ENCODE measurements around the gene SPESP1.

The SPESP1 gene

DNA sequence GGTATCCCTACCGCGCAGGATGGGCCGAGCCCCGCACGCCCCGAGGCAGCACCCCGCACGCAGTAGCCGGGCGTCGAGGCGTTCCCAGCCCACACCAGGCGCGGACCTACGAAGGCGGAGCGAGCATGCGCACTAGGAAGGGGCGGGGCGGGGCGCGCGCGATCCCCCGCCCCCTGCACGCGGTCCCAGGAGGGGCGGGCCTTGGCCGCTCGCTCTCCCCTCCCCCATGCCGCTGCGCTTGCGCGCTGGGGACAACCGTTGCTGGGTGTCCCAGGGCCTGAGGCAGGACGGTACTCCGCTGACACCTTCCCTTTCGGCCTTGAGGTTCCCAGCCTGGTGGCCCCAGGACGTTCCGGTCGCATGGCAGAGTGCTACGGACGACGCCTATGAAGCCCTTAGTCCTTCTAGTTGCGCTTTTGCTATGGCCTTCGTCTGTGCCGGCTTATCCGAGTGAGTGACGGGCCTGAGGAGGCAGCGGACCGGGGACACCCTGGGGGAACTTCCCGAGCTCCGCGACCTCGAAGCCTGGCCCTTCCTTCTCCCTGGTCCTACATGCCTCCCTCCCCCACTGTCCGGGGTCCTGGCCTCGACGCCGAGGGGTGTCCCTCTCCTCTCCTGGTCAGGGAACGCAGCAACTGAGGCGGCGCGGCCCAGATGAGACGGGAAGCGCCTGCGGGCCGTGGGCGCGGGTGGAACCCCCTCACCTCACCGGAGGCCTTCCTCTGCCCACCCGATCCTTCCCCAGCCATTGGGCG lies at the start of gene SPESP1:
SPESP1 (plus strand) TSS at position 258 of the 755 bp plus-strand sequence; CDS start at position 387, 129 bp downstream.
- DNase-seq (ENCODE audit: extremely low read depth, low read depth) = peak; percentile 0
- TF ChIP-seq, protein P1, sequence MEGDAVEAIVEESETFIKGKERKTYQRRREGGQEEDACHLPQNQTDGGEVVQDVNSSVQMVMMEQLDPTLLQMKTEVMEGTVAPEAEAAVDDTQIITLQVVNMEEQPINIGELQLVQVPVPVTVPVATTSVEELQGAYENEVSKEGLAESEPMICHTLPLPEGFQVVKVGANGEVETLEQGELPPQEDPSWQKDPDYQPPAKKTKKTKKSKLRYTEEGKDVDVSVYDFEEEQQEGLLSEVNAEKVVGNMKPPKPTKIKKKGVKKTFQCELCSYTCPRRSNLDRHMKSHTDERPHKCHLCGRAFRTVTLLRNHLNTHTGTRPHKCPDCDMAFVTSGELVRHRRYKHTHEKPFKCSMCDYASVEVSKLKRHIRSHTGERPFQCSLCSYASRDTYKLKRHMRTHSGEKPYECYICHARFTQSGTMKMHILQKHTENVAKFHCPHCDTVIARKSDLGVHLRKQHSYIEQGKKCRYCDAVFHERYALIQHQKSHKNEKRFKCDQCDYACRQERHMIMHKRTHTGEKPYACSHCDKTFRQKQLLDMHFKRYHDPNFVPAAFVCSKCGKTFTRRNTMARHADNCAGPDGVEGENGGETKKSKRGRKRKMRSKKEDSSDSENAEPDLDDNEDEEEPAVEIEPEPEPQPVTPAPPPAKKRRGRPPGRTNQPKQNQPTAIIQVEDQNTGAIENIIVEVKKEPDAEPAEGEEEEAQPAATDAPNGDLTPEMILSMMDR (IDR thresholded peaks at IDR 0.05; ENCODE audit: low read depth, low read length) = no peak

DNA sequence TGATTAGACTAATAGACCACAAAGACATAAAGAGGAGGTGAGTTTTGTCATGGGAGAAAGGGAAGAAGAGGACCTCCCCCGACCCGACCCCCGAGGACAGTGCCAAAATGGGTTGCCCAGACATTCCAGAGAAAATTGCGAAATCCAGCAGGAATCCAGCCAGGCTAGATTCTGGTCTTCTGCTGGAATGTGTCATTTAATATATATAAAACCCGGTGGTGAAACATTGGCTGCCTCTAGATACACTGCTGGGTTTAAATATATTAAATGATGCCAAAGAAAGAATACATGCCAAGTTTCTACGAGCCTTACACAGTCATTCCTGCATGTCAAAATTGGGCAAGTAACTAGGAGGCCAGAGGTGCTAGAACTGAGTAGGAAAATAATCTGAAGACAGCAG lies 45.3 kb upstream of the SPESP1 start:
- DNase-seq (ENCODE audit: extremely low read depth, low read depth) = peak; percentile 14
- TF ChIP-seq, protein P1 (IDR thresholded peaks at IDR 0.05; ENCODE audit: low read depth, low read length) = no peak

DNA sequence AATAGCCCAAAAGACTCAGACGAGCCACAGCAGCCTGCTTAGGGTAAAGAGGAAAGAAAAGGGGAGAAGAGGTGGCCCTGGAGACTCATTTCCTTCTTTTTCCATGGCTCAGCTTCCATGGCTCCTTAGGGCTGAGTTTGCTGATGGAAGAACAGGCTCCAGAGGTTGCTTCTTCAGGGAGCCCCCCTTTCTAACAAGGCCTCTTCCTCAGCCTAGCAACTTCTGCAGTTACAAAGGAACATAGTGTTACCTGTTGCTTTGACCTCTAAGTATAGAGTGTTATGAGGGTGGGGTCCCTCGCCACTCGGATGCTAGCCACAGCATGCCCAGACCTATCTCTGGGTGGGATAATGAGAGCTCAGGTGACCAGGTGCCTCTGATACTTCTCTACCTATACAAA lies 43.2 kb upstream of the SPESP1 start:
- DNase-seq (ENCODE audit: extremely low read depth, low read depth) = no peak
- TF ChIP-seq, protein P1 (IDR thresholded peaks at IDR 0.05; ENCODE audit: low read depth, low read length) = no peak

DNA sequence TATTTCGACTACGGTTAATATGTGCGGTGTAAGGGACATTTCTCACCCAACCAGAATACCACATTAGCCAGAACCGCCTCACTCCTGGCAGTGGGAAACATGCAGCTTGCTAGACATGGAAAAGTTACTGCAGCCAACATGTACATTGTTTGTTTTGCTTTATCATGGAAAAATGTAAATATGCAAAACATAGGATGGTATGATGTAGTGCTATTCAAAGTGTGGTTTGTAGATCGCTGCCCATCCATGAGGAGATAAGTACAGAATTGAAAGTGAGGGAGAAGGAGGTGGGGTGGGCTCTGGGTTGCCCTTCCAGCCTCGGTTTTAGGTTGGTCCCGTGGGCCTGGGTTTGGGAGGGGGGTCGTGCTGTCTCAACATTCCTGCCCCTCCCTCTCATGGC lies 42.5 kb upstream of the SPESP1 start:
- DNase-seq (ENCODE audit: extremely low read depth, low read depth) = no peak
- TF ChIP-seq, protein P1 (IDR thresholded peaks at IDR 0.05; ENCODE audit: low read depth, low read length) = no peak

DNA sequence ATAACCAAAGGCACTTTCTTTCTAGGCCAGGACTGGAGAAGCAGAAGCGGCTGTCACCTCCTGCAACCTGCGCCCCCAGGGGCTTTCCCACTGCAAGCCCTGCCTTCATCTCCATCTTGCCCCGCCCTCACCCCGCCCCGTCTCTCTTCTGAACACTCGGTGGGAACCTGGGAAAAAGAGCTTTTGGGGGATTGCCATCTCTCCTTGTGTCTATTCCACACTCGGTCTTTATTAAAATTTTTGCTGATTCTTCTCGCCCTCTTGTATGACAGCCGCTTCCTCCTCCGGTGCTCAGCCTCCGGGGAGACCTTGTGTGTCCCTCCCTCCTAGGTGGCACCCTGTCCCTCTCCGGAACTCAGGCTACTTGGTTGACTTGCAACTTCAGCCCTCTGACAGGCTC lies 41.9 kb upstream of the SPESP1 start:
- no peak for DNase-seq (ENCODE audit: extremely low read depth, low read depth)
- TF ChIP-seq, protein P1 (IDR thresholded peaks at IDR 0.05; ENCODE audit: low read depth, low read length) = no peak

DNA sequence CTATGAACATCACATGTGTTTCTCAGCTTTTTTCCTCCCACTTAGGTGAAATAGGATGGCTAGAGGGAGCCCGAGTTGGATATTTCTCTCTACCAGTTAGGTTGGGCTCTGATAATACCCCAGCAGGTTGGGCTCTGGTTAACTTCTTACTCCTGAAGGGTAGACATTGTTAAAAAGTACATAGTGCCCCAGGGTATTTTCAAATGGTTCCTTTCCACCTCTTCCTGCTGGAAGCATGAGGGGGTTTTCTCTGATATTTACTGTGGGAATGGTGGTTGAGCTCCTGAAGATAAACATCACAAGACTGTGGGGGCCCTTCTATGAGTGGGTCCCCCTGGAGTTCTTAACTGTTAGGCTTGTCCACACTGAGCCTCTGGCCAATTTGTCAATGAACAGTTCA lies 36.1 kb upstream of the SPESP1 start:
- DNase-seq (ENCODE audit: extremely low read depth, low read depth) = no peak
- TF ChIP-seq, protein P1 (IDR thresholded peaks at IDR 0.05; ENCODE audit: low read depth, low read length) = no peak

DNA sequence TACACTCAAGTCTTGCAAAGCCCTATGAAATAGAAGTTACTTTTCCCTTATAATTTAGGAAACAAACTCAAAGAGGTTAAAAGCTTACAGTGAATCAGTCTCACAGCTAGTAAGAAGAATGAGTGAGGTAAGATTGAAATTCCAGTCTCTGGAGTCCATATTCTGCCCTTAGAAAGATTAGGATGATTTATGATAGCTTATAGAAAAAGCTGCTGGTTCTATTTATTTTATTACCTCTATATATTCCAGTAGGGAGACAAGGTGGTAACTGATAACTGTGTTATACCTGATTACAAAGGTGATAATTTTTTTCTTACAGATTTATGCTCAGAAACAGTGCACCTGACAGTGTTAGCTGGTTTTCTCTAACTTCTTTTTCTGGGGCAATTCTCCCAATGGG lies 34.1 kb upstream of the SPESP1 start:
- TF ChIP-seq, protein P1 (IDR thresholded peaks at IDR 0.05; ENCODE audit: low read depth, low read length) = no peak
- DNase-seq (ENCODE audit: extremely low read depth, low read depth) = no peak

Data from AG09319 (cell line).